Erythroblast (primary cell): ENCODE data around the gene NAA20.

Experiments
- DNase-seq, 2 experiments: peaks; one replicate each; lab custom pipeline; 2025; lab: John Stamatoyannopoulos, UW
- GATA1 ChIP-seq: IDR thresholded peaks from 2 replicates; pipeline ENCODE4 v1.6.1; 2011; ENCODE audit warnings: low read depth, mild to moderate bottlenecking, control low read depth, low read length, moderate library complexity
- POLR2A ChIP-seq: IDR thresholded peaks from 2 replicates; pipeline ENCODE4 v1.6.1; 2011; ENCODE audit warnings: mild to moderate bottlenecking, low read length

The NAA20 gene, protein sequence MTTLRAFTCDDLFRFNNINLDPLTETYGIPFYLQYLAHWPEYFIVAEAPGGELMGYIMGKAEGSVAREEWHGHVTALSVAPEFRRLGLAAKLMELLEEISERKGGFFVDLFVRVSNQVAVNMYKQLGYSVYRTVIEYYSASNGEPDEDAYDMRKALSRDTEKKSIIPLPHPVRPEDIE

DNA sequence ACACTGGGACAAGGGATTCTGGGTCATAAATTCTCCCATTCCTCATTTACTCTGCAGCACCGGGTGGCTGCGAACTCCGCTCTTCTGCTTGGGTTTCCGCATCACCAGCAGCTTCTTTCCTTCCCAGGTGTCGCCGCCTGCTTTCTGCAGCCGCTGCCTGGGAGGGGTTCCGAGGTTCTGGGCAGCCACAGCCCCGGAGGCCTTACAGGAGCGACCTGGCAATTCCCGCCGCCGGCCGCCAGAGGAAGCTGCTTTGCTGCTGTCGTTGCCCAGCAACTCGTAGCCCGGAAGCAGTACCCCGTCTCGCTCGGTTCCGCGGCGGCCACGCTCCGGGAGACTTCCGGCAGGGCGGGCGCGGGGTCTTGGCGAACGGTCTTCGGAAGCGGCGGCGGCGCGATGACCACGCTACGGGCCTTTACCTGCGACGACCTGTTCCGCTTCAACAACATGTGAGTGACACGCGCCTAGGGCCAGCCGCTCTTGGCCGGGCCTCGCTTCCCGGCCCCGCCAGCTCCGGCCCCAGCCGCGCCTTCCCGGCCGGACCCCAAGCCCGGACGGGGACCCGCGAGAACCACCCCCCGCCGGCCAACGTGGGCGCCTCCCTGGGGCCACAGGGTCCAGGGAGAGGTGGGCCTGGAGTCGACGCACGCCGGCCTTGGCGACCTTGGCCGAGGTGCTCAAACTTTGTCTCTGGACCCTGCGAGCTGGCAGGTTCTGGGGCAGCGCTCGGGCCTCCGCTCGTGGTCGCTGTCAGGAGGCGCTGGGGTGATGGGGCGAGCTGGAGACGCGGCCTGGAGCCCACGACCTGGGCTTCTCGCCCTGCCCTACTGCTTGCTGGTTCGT is at the start of gene NAA20:
TSS of gene NAA20 (plus strand) at position 362 of the 843 bp plus-strand sequence. CDS start at position 397, 35 bp downstream.
- DNase-seq: peak; percentile 93 to 94
- TF ChIP-seq POLR2A: peak; percentile 65
- no peak for TF ChIP-seq GATA1

DNA sequence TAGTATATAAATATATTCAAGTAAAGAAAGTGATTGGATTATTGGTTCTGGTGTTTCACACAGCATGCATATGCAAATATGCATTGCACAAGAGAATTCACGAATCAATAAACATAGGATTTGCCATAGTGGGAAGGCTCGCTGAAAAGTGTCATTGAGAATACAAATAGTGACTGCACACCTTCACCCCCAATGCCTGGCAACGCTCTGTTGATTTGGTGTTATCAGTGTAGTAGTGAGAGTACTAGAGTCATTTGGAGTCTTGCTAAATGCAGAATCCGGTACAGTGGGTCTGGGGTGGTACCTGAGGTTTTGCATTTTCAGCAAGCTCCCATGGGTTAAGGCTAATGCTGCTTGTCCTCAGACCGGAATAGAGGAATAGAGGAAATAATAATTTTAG is 49.7 kb upstream of the NAA20 start:
- TF ChIP-seq GATA1: no peak
- TF ChIP-seq POLR2A: no peak
- no peak for DNase-seq

DNA sequence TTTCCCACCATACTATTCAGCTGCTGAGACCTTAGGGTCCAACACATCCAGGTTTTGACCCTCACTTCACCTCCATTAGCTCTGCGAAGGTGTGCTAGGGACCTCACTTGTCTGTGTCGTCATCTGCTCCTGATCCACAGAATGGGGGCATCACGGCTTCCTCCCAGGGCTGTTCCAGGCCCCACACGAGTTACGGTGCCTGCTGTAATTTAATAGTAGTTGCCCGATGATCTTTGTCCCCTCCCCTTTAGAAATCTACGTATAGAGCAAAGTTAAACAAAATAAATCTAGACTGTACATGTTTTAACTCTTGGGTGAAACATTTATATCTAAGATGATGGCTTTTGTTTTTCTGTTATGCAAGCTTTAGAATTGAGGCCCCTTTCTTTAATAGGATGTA is 49.1 kb upstream of the NAA20 start:
- DNase-seq: no peak

DNA sequence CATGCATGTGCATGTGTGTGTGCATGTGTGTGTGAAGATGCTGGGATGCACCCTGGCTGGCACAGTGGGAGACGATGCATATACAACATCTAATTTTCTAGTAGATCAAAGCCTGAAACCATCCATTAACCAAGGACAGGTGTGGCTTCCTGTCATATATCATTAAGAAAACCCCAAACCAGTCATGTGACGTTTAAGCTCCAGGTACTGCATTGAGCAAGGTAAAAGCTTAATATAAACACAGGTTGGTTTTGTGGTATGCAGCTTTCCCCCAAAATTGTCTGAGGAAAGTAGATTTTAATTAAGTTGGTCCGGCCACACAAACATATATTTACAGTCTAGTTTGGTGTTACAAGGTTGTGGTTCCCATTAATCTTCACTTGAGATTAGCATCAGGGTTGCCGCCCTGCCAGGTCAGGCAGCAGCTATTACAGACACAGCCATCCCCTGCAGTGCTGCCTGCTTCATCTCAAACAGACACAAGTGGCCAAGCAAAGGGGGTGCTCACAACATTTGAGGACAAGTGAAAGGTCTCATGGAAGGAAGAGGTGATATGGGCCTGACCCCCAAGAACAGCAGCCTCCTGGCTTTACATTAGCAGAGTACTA is 48.6 kb upstream of the NAA20 start:
- DNase-seq: no peak
- no peak for TF ChIP-seq GATA1

More for the DNA sequence above, 49.1 kb upstream of the NAA20 start:
- no peak for TF ChIP-seq GATA1
- TF ChIP-seq POLR2A: no peak

DNA sequence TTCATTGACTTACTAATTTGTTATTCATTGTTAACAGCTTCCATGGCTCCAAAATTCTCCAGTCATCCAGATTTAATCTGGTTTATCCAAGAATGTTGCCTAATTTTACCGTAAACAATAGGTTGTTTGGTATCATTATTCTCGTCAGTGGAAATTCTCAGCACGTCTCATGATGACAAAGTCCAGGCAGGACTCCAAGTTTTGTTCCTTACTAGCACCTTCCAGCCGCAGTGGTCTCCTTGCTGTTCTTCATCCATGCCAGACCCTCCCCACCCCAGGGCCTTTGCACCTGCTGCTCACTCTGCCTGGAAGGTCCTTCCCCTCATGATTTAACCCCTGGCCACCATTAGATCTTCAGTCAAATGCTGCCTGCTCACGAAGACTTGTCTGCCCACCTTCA is 48.1 kb upstream of the NAA20 start:
- TF ChIP-seq GATA1 (no peak), POLR2A (no peak)
- DNase-seq: no peak

DNA sequence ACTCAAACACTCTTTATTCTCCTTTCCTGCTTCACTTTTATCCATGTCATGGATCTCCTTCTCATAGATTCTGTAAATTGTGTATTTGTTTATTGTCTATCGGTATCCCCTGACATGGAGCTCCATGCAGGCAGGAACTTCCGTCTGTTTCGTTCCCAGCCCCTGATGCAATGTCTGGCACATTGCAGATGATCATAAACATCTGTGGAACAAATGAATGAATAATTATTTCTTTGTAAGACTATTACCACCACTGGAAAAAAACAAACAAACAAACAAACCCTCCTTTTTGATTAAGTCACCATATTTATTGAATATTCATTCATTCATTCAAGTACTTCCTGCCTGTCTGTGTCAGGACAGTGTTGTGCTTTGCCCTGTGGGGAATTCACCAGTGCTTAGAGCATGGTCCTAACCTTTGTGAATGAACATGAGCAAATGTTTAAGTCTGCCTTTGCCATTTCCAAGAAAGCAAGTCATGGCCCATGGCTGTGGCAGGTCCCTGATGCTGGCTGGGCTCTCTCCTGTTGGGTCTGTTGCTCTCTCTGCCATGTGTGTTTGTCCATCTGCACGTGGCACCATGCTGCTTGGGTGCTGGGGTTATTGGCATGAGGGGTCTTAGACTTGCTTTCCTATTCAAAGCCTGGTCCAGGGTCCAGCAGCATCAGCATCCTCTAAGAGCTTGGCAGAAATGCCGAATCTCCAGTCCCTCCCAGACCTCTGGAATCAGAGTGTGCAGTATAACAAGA is 47.5 kb upstream of the NAA20 start:
- TF ChIP-seq GATA1 (no peak), POLR2A (no peak)
- DNase-seq: no peak

DNA sequence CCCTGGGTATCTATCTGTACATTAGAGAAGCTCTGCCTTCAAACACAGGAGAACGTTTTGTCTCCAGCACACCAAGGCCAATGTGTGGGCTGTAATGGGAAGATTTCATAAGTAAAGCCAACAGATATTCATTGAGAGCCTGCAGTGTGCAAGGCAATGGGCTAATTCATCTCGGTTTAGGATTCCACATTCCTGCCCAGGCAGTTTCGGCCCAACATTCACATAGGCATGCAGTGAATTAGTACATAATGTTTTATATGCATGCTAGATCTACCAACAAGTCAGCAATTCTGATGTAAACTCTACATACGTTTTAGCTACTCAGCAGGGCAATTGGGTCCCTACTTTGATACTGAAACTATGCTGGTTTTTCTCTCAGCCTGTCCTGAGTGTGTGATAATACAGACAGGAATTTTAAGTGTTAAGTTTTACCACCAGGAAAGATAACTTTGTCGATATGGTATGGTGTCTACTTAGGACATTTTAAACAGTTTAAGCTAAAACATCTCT is 46.9 kb upstream of the NAA20 start:
- TF ChIP-seq POLR2A (no peak), GATA1 (no peak)

DNA sequence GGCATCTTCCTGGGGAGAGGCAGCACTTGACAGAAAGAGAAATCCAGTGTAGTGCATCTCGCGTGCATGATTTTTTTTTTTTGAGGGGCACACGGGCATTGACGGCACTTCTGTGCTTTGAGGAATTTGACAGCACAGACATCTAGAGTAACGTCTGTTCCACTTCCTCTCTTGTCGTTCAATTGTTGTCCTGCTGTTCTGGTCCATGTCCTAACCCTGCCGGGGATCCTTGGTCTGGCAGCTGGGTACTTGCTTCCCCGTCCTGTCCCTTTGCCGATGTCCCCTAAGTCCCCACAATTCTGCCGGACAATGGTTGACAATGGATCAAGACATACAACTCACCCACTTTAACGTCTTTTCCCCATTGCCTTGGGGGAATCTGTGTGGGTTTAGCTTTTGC is 46.0 kb upstream of the NAA20 start:
- TF ChIP-seq POLR2A: no peak

More for the DNA sequence above, 46.9 kb upstream of the NAA20 start:
- DNase-seq: no peak

DNA sequence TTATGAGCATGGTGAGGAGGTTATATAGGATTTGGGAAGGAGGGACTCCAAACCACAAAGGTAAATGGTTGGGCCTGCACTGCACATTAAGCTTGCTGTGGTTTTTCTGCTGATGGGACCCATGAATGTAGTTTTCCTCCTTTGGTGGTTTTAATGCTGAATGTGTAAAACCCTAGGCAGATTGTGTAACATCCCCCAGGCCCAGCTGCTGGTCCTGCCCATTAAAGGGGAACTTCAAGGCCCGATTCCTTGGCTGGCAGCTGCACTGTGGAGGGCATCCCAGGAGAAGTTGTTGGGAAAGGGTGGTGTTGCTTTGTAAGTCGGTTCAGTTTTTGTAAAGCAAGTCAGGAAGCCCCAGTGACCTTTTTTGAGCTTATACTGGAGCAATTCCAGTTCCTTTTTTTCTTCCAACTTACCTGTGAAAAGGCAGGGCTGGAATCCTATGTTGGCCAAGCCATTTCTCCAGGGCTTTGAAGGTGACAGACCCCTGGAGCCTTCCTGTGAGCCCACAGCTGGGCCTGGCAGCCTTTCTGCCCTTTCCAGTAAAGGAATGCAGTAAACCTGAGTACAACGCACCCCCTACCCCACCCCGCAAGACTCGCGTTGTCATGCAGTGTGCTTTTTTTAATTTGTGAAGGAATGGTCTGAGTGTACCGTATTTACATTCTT is 43.1 kb upstream of the NAA20 start:
- no peak for TF ChIP-seq POLR2A
- TF ChIP-seq GATA1: no peak
- no peak for DNase-seq

More for the DNA sequence above, 46.0 kb upstream of the NAA20 start:
- DNase-seq: no peak

DNA sequence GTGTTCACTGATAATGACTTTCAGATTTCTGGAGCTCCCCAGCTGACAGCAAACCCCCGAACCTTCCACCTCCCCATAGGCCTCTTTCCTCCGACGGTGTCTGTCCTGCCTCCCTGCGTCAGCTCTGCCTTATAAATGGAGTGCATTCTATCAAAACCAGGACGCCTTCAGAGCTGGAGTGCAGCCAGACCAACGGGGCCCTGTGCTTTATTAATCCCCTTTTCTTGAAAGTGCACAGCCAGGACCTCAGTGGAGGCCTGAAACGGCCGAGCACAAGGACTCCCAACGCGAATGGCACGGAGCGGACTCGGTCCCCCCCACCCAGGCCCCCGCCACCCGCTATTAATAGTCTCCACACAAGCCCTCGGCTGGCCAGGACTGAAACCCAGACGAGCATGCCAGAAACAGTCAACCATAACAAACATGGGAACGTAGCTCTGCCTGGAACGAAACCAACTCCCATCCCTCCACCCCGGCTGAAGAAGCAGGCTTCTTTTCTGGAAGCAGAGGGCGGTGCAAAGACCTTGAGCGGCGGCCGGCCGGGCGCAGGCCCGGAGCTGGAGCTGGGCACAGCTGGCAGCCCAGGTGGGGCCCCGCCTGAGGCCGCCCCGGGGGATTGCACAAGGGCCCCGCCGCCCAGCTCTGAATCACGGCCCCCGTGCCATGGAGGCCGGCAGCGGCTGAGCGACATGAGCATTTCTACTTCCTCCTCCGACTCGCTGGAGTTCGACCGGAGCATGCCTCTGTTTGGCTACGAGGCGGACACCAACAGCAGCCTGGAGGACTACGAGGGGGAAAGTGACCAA is 42.3 kb upstream of the NAA20 start:
- DNase-seq: no peak
- TF ChIP-seq POLR2A: no peak
- TF ChIP-seq GATA1: no peak

DNA sequence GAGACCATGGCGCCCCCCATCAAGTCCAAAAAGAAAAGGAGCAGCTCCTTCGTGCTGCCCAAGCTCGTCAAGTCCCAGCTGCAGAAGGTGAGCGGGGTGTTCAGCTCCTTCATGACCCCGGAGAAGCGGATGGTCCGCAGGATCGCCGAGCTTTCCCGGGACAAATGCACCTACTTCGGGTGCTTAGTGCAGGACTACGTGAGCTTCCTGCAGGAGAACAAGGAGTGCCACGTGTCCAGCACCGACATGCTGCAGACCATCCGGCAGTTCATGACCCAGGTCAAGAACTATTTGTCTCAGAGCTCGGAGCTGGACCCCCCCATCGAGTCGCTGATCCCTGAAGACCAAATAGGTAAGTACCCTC is 41.7 kb upstream of the NAA20 start:
- TF ChIP-seq POLR2A (no peak), GATA1 (no peak)

DNA sequence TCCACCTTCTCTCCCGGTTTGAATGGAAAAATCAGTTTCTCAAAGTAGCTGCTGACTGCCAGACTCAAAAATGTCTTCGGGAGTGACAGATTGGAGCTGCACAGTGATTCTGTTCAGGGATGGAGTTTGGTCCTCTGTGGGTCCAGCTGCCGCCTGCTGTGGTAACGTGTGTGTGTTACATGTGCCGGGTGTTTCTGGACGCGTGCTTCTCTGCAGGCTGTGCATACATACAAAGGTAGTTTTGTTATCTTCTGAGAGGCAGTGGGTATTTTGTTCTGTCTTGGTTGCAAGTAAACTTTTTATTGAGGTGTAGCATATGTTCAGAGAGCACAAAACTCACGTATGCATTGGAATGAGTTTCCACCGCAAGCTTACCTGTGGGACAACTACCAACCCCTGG is 41.3 kb upstream of the NAA20 start:
- no peak for TF ChIP-seq GATA1
- no peak for DNase-seq

More for the DNA sequence above, 41.7 kb upstream of the NAA20 start:
- DNase-seq: no peak
